HepG2 (cell line): ENCODE measurements around the gene EXOSC7. TPM values are rescaled to one million over a fixed set of nuclear protein-coding genes. Genes with fewer than 3 reads are reported as not detected.

Experiments used
- ATAC-seq: fragments of 200-7000 bp; cut with Tn5 transposase; 3 replicates; pipeline ENCODE4 v1.9.1; 2020; ENCODE audit warnings: mild to moderate bottlenecking, moderate library complexity
- BruUV-seq: library from RNA; stranded (reverse); fragments of 400-500 nt; replicated peaks from 2 replicates; lab custom pipeline; 2021; lab: Mats Ljungman, UMichigan
- CTCF ChIA-PET: fragments of 300-600 bp; formaldehyde crosslinking; extraction: SDS; loops from one replicate; lab custom pipeline; 2021; ENCODE audit warnings: low total read pairs, inconsistent platforms, low intra/inter-chr PET ratio; lab: Yijun Ruan, JAX
- POLR2A ChIA-PET: fragments of 350-600 bp; sonication (Branson Sonifier 250); formaldehyde crosslinking; loops from one replicate; lab custom pipeline; 2020; ENCODE audit warnings: antibody characterized with exemption, inconsistent platforms; lab: Yijun Ruan, JAX
- DNase-seq: peaks from one replicate; pipeline ENCODE4 v3.0.0-alpha.2; 2015; ENCODE audit warnings: low spot score
- FAIRE-seq: peaks from 3 replicates; lab custom pipeline; 2011; peaks lifted over from hg19 to GRCh38; lab: Jason Lieb, UNC
- H2AFZ ChIP-seq: one replicate; pipeline ENCODE4 v1.6.1; 2011; ENCODE audit warnings: low read length, inconsistent platforms
- H3K27ac ChIP-seq: fragments of 300-600 bp; 3 replicates; pipeline ENCODE4 v1.8.0; 2011; ENCODE audit warnings: mixed run types, mild to moderate bottlenecking, mixed read lengths, low read length, inconsistent platforms; ENCODE audit not compliant: insufficient read depth; ENCODE audit errors: extremely low read length
- H3K27me3 ChIP-seq, 2 experiments: fragments of 200-600 bp in 1 of 2; 2 replicates in 1 of 2; 3 replicates in 1 of 2; pipeline versions ENCODE4 v1.6.0 to v1.8.0; 2011; ENCODE audit warnings: low read length in 2 of 2, mild to moderate bottlenecking in 2 of 2, moderate library complexity in 2 of 2, inconsistent platforms in 1 of 2; ENCODE audit not compliant: insufficient read depth in 2 of 2, control insufficient read depth in 1 of 2
- H3K36me3 ChIP-seq, 2 experiments: fragments of 200-600 bp in 1 of 2; replicated peaks in 1 of 2; 2 replicates in 1 of 2; 3 replicates in 1 of 2; pipeline versions ENCODE4 v1.5.1 to v1.8.0; 2011; ENCODE audit warnings: low read length in 2 of 2, inconsistent platforms in 1 of 2; ENCODE audit not compliant: insufficient read depth in 2 of 2, control insufficient read depth in 1 of 2
- H3K4me1 ChIP-seq: 2 replicates; pipeline ENCODE4 v1.5.1; 2012; ENCODE audit warnings: low read length, inconsistent platforms; ENCODE audit not compliant: insufficient read depth
- H3K4me2 ChIP-seq: 2 replicates; pipeline ENCODE4 v1.6.0; 2011; ENCODE audit warnings: low read depth, low read length, inconsistent platforms
- H3K4me3 ChIP-seq, 3 experiments: fragments of 200-600 bp in 1 of 3; sonication (generic), shearing (Covaris generic) in 1 of 3; replicated peaks in 1 of 3; 2 replicates each; pipeline ENCODE4 v1.5.1; 2011 to 2016; ENCODE audit warnings: low read length in 3 of 3, inconsistent platforms in 2 of 3, low read depth in 2 of 3, mild to moderate bottlenecking in 2 of 3, control low read depth in 1 of 3, mixed read lengths in 1 of 3; ENCODE audit not compliant: insufficient read depth in 1 of 3
- H3K79me2 ChIP-seq: one replicate; pipeline ENCODE4 v1.6.1; 2011; ENCODE audit warnings: low read length, inconsistent platforms; ENCODE audit not compliant: insufficient read depth
- H3K9ac ChIP-seq: 2 replicates; pipeline ENCODE4 v1.6.0; 2011; ENCODE audit warnings: mild to moderate bottlenecking, low read depth, low read length, inconsistent platforms; ENCODE audit not compliant: insufficient read depth
- H3K9me3 ChIP-seq: 2 replicates; pipeline ENCODE4 v1.5.1; 2012; ENCODE audit warnings: mild to moderate bottlenecking, low read length
- H4K20me1 ChIP-seq: 2 replicates; pipeline ENCODE4 v1.6.0; 2011; ENCODE audit warnings: inconsistent platforms, mild to moderate bottlenecking, low read length, moderate library complexity; ENCODE audit not compliant: insufficient read depth
- AHDC1 ChIP-seq: sonication (generic); formaldehyde crosslinking; IDR thresholded peaks from 2 replicates; pipeline ENCODE4 v1.5.1; 2020; ENCODE audit warnings: mild to moderate bottlenecking, missing genetic modification reagents, borderline replicate concordance
- BCL6 ChIP-seq: IDR thresholded peaks from 2 replicates; pipeline ENCODE4 v1.6.1; 2016; ENCODE audit warnings: missing genetic modification reagents, missing compliant biosample characterization
- CBX5 ChIP-seq: sonication (generic); formaldehyde crosslinking; IDR thresholded peaks from 2 replicates; pipeline ENCODE4 v1.4.0; 2020; ENCODE audit warnings: missing genetic modification reagents, borderline replicate concordance
- FUBP1 ChIP-seq: sonication (generic); formaldehyde crosslinking; IDR thresholded peaks from 2 replicates; pipeline ENCODE4 v1.5.1; 2020; ENCODE audit warnings: missing genetic modification reagents, mild to moderate bottlenecking, borderline replicate concordance
- MTA3 ChIP-seq: sonication (generic); formaldehyde crosslinking; IDR thresholded peaks from 2 replicates; pipeline ENCODE4 v1.4.0; 2020; ENCODE audit warnings: missing genetic modification reagents
- PCBP2 ChIP-seq: fragments of 200-400 bp; formaldehyde crosslinking; optimal IDR thresholded peaks from 2 replicates; pipeline ENCODE3; 2018; ENCODE audit warnings: low read length, low read depth; ENCODE audit not compliant: poor library complexity, severe bottlenecking
- SP4 ChIP-seq: sonication (generic); formaldehyde crosslinking; IDR thresholded peaks from 2 replicates; pipeline ENCODE4 v1.8.1; 2023; ENCODE audit warnings: mild to moderate bottlenecking, missing genetic modification reagents
- ZFP37 ChIP-seq: sonication (generic); formaldehyde crosslinking; IDR thresholded peaks from 2 replicates; pipeline ENCODE4 v1.4.0; 2020; ENCODE audit warnings: missing genetic modification reagents, borderline replicate concordance
- ZNF143 ChIP-seq: sonication (generic); formaldehyde crosslinking; IDR thresholded peaks from 2 replicates; pipeline ENCODE4 v1.4.0; 2020; ENCODE audit warnings: missing genetic modification reagents
- ZNF3 ChIP-seq: IDR thresholded peaks from 2 replicates; pipeline ENCODE4 v1.7.0; 2017; ENCODE audit warnings: inconsistent platforms
- ZNF513 ChIP-seq: sonication (generic); formaldehyde crosslinking; conservative IDR thresholded peaks from 2 replicates; pipeline ENCODE4 v1.5.0; 2020; ENCODE audit warnings: missing genetic modification reagents
- ZNF660 ChIP-seq: sonication (generic); formaldehyde crosslinking; IDR thresholded peaks from 2 replicates; pipeline ENCODE4 v1.5.1; 2020; ENCODE audit warnings: mild to moderate bottlenecking, low read depth, missing genetic modification reagents, borderline replicate concordance
- ZNF670 ChIP-seq: sonication (generic); formaldehyde crosslinking; IDR thresholded peaks from 2 replicates; pipeline ENCODE4 v1.8.0; 2022; ENCODE audit warnings: mild to moderate bottlenecking, missing genetic modification reagents, borderline replicate concordance
- WGBS: methylation state at CpG from one replicate; pipeline ENCODE4 v1.1.6; 2017; ENCODE audit warnings: low lambda C conversion rate; 5-methylcytosine and 5-hydroxymethylcytosine counted together
- in situ Hi-C: cut with HindIII; loops from 2 replicates; pipeline ENCODE4 v1.10.0; 2017; ENCODE audit warnings: low pct_unique_long_range_greater_than_20kb; ENCODE audit not compliant: extremely low pct_ligation_motif_present
- intact Hi-C: fragments of 100-400 bp; cut with micrococcal nuclease; formaldehyde crosslinking; loops from one replicate; pipeline ENCODE4 v1.10.0; 2022; ENCODE audit not compliant: unreplicated experiment
- polyA plus RNA-seq, 8 experiments: library from polyadenylated mRNA; depleted of rRNA in 3 of 8; stranded (reverse) in 7 of 8; unstranded in 1 of 8; fragments of >200 nt; fragmentation: Illumina TruSeq in 4 of 8; extraction: Trizol in 4 of 8; gene quantifications; 2 replicates each; pipeline versions ENCODE4 v1.2.1 to v1.2.3, GENCODE V29; 2011 to 2016; ENCODE audit warnings: low read depth in 4 of 8, missing spikeins in 1 of 8, mixed read lengths in 1 of 8; ENCODE audit not compliant: insufficient read depth in 1 of 8
- total RNA-seq, 5 experiments: library from RNA; depleted of rRNA; stranded (reverse); fragments of >200 nt; fragmentation: Illumina TruSeq; extraction: Trizol; gene quantifications; 2 replicates each; pipeline ENCODE4 v1.2.3, GENCODE V29; 2016; ENCODE audit warnings: low read depth in 1 of 5
- TF ChIP-seq, protein P1 (sequence below): sonication (generic); formaldehyde crosslinking; IDR thresholded peaks from 2 replicates; pipeline ENCODE4 v1.4.0; 2020; ENCODE audit warnings: missing genetic modification reagents

Gene EXOSC7
- total and polyA plus RNA-seq, 2 of the 13 experiments (the other 11 are each of a cell fraction or from before 2014, with no cell fraction given) = 68.3 to 74.7 TPM

DNA sequence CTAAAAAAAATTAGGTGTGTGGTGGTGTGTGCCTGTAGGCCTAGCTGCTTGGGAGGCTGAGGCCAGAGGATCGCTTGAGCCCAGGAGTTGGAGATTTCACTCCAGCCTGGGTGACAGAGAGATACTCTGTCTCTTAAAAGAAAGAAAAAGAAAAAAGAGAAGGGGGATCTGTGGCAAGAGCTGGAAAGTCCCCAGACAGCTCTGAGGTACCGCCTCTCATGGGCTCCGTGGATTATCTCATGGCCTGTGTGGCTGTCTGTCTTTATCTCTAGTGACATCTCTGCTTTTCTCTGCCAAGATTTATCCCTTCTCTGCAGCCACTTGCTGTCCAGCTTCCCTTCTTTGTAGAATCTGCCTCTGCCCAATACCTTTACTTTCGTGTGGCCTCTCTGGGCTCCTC lies 5.7 kb downstream of the EXOSC7 start:
- DNase-seq = no peak
- Histone ChIP-seq H3K27ac (no peak overlapping the region), H3K27me3 (no peaks in the 10 kb centered on the region; a peak in 1 of 5 replicates), H2AFZ (no peak overlapping the region), H4K20me1 (peaks cover 5% of the 10 kb centered on the region; the same call in 1 of the 2 replicates), H3K4me2 (no peak overlapping the region), H3K4me3 (no peak overlapping the region), H3K9me3 (no peaks in the 10 kb centered on the region), H3K36me3 (peaks cover 2 to 5% of the 10 kb centered on the region in 2 experiments; a peak in 3 of 5 replicates), H3K9ac (no peak overlapping the region), H3K79me2 (peaks cover 83% of the 10 kb centered on the region), H3K4me1 (peaks cover 61% of the 10 kb centered on the region)
- WGBS = 95% methylated on average over 4 of the region's 4 CpGs
- no peak for ATAC-seq
- in situ Hi-C loops (no loop called here), intact Hi-C loops (no loop called here)
- FAIRE-seq = no peak
- ChIA-PET POLR2A (no interaction called here), CTCF (no interaction called here)
- BruUV-seq = no TSS peak
- no peak for TF ChIP-seq ZNF513 (CRISPR knock-in tag)
- TF ChIP-seq BCL6 (CRISPR knock-in tag) = no peak
- TF ChIP-seq ZNF3 = no peak
- no peak for TF ChIP-seq ZNF143 (CRISPR knock-in tag)
- no peak for TF ChIP-seq FUBP1 (CRISPR knock-in tag)
- no peak for TF ChIP-seq ZNF670 (CRISPR knock-in tag)
- TF ChIP-seq, protein P1, sequence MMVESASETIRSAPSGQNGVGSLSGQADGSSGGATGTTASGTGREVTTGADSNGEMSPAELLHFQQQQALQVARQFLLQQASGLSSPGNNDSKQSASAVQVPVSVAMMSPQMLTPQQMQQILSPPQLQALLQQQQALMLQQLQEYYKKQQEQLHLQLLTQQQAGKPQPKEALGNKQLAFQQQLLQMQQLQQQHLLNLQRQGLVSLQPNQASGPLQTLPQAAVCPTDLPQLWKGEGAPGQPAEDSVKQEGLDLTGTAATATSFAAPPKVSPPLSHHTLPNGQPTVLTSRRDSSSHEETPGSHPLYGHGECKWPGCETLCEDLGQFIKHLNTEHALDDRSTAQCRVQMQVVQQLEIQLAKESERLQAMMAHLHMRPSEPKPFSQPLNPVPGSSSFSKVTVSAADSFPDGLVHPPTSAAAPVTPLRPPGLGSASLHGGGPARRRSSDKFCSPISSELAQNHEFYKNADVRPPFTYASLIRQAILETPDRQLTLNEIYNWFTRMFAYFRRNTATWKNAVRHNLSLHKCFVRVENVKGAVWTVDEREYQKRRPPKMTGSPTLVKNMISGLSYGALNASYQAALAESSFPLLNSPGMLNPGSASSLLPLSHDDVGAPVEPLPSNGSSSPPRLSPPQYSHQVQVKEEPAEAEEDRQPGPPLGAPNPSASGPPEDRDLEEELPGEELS (CRISPR knock-in tag) = no peak
- no peak for TF ChIP-seq CBX5 (CRISPR knock-in tag)
- no peak for TF ChIP-seq SP4 (CRISPR knock-in tag)
- TF ChIP-seq ZNF660 (CRISPR knock-in tag) = no peak
- no peak for TF ChIP-seq ZFP37 (CRISPR knock-in tag)
- TF ChIP-seq MTA3 (CRISPR knock-in tag) = no peak
- no peak for TF ChIP-seq PCBP2
- TF ChIP-seq AHDC1 (CRISPR knock-in tag) = no peak
